ENCODE data around the gene SPSB4.

The SPSB4 gene

DNA sequence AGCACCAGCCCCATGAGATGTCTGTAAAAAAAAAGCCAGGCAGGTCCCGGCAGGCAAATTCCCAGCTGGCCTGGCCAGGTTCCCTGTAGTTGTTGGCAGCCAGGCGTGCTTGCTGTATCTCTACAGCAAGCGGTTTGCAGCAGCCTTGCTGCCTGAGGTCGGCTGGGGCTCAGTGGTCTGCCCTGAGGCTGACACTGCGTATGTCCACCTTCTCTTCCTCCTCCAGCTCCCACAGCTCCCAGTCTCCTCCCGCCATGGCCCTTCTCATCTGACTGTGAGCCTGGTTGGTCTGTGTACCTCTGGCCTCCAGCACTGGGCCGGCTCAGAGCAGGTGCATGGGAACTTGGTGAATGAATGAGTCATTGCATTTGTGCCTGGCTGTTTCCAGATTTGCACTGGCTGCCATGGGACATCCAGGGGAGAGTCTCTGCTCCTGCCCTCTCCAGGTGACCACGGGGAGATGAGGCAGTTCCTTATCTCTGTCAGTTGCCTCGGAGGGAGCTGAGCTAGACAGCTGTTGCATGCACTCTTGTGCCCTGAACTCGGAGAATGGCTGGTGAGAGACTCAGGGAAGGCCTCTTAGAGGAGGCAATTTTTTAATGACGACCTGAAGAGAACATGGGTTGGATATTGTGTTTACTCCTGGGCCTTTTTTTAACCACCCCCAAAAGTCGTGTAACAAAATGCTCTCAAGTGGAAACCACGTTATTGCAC lies 43.0 kb downstream of the SPSB4 start:
- TF ChIP-seq, protein P1, sequence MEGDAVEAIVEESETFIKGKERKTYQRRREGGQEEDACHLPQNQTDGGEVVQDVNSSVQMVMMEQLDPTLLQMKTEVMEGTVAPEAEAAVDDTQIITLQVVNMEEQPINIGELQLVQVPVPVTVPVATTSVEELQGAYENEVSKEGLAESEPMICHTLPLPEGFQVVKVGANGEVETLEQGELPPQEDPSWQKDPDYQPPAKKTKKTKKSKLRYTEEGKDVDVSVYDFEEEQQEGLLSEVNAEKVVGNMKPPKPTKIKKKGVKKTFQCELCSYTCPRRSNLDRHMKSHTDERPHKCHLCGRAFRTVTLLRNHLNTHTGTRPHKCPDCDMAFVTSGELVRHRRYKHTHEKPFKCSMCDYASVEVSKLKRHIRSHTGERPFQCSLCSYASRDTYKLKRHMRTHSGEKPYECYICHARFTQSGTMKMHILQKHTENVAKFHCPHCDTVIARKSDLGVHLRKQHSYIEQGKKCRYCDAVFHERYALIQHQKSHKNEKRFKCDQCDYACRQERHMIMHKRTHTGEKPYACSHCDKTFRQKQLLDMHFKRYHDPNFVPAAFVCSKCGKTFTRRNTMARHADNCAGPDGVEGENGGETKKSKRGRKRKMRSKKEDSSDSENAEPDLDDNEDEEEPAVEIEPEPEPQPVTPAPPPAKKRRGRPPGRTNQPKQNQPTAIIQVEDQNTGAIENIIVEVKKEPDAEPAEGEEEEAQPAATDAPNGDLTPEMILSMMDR (IDR thresholded peaks at IDR 0.05; ENCODE audit: low read depth, low read length), result no peak
- no peak for DNase-seq (ENCODE audit: extremely low read depth, low read depth)

DNA sequence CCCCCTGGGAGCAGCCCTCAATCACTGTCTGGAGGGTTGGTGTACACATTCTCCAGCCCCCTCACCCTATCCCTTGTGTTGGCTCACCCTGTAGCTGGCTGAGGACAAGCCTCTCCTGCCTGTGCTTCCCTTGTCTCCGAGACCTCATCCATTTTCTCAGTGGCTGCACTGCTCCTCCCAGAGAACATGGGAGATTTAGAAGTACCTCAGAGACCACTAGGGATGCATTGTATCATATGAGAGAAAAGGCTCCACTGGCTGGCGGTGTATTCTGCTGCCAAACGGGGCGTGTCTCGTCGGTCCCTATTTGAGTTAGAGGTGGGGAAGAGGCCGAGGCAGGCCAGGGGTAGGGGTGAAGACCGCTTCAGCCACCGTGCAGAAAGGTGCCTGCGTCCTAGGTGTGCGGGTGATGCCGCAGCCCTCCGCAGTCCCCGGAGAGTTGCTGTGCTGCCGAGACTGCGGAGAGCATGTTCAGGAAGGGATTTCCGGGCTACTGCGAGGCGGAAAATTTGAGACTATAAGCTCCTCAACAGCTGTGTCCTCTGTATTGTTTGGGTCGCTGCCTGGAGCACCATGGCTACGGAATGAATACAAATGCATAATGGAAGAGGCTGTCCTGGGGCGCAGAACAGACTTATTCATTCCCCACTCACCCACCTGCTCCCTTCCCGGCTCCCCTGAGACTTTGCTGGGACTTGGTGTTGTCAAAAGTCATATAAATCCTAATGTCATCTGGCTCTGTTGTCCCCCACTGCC lies 43.8 kb downstream of the SPSB4 start:
- DNase-seq (ENCODE audit: extremely low read depth, low read depth), result no peak
- TF ChIP-seq, protein P1 (IDR thresholded peaks at IDR 0.05; ENCODE audit: low read depth, low read length), result no peak

GRCh38 chr3:141095546-141095937 lies 44.4 kb downstream of the SPSB4 start:
- TF ChIP-seq, protein P1 (IDR thresholded peaks at IDR 0.05; ENCODE audit: low read depth, low read length), result no peak
- no peak for DNase-seq (ENCODE audit: extremely low read depth, low read depth)

- no peak for DNase-seq (ENCODE audit: extremely low read depth, low read depth)
- TF ChIP-seq, protein P1 (IDR thresholded peaks at IDR 0.05; ENCODE audit: low read depth, low read length), result no peak
These were observed 45.0 kb downstream of the SPSB4 start for GRCh38 chr3:141096164-141096563.

DNA sequence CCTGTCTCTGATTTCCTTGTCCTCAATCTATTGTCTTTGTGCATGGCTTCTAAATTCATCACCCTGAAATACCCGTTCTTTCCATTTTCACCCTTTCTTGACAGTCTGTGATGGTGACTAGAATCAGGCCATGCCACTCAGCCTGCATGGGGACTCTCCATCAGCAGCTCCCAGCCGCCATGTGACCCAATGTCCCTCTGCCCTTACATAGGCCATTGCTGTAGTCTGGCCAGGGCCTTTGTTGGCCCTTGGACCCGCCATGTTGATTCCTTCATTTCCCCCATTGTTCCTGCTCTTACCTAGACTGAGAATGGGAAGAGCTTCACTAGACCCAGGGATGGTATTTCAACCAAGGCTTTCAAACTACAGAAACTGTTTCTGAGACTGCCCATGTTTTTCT lies 45.8 kb downstream of the SPSB4 start:
- TF ChIP-seq, protein P1 (IDR thresholded peaks at IDR 0.05; ENCODE audit: low read depth, low read length), result no peak

GRCh38 chr3:141100112-141100511 lies 49.0 kb downstream of the SPSB4 start:
- DNase-seq (ENCODE audit: extremely low read depth, low read depth), result no peak
- TF ChIP-seq, protein P1 (IDR thresholded peaks at IDR 0.05; ENCODE audit: low read depth, low read length), result no peak

More for the DNA sequence above, 45.8 kb downstream of the SPSB4 start:
- DNase-seq (ENCODE audit: extremely low read depth, low read depth), result no peak

Measured in AG09319 (cell line).